ENCODE measurements around the gene FAM50A.

The FAM50A gene

GRCh38 chrX:154417157-154417556 lies 26.8 kb upstream of the FAM50A start:
- no peak overlapping the region for H4K12ac ChIP-seq (ENCODE audit: low read depth, low read length)
- H2AK5ac ChIP-seq (ENCODE audit: low read length): no peak overlapping the region
- no peaks in the 10 kb centered on the region for H3K79me2 ChIP-seq (ENCODE audit: control insufficient read depth, insufficient read depth, low read length, poor library complexity)
- no peak overlapping the region for H3K18ac ChIP-seq (ENCODE audit: low read length)
- peaks cover 2 to 4% of the 10 kb centered on the region in 2 experiments for H3K4me1 ChIP-seq (ENCODE audit: control insufficient read depth in 1 of 2, insufficient read depth in 2 of 2, low read length in 2 of 2)
- no peaks in the 10 kb centered on the region for H3K27me3 ChIP-seq (ENCODE audit: insufficient read depth, low read length)
- H3K4me3 ChIP-seq (ENCODE audit: low read depth, low read length): no peak overlapping the region
- no peak for DNase-seq
- H2AFZ ChIP-seq (ENCODE audit: insufficient read depth, low read length, poor library complexity): no peak overlapping the region
- H3K27ac ChIP-seq (ENCODE audit: low read depth, low read length): no peak overlapping the region
- peaks cover 9 to 14% of the 10 kb centered on the region in 2 experiments for H3K36me3 ChIP-seq (ENCODE audit: control insufficient read depth in 1 of 2, insufficient read depth in 2 of 2, low read length in 2 of 2)
- no peak overlapping the region for H4K91ac ChIP-seq (ENCODE audit: low read depth, low read length)
- no peak overlapping the region for H4K8ac ChIP-seq (ENCODE audit: low read depth, low read length)
- no peak overlapping the region for H2BK5ac ChIP-seq (ENCODE audit: low read depth, low read length, poor library complexity)
- no peaks in the 10 kb centered on the region for H3K9me3 ChIP-seq (ENCODE audit: insufficient read depth, low read depth, low read length)
- no CpG with 5 or more reads among the region's 7 CpGs for WGBS (ENCODE audit: extremely low coverage, insufficient coverage, insufficient read length)
- no peaks in the 10 kb centered on the region for H3K79me1 ChIP-seq (ENCODE audit: low read length)
- no peak overlapping the region for H3K14ac ChIP-seq (ENCODE audit: low read length)
- no peak overlapping the region for H3K9ac ChIP-seq (ENCODE audit: low read length)
- H3K4me2 ChIP-seq (ENCODE audit: low read length): no peak overlapping the region
- H2BK120ac ChIP-seq (ENCODE audit: insufficient read depth, low read length, poor library complexity): no peak overlapping the region
- H2BK12ac ChIP-seq (ENCODE audit: low read length): no peak overlapping the region
- H3K23ac ChIP-seq (ENCODE audit: low read length): no peak overlapping the region
- no peak overlapping the region for H3K4ac ChIP-seq (ENCODE audit: low read depth, low read length)

- no peak overlapping the region for H4K8ac ChIP-seq (ENCODE audit: low read depth, low read length)
- H2BK12ac ChIP-seq (ENCODE audit: low read length): no peak overlapping the region
- no peak overlapping the region for H3K9ac ChIP-seq (ENCODE audit: low read length)
- no peak overlapping the region for H4K91ac ChIP-seq (ENCODE audit: low read depth, low read length)
- H3K4me1 ChIP-seq (ENCODE audit: control insufficient read depth in 1 of 2, insufficient read depth in 2 of 2, low read length in 2 of 2): no peaks in the 10 kb centered on the region
- no CpG with 5 or more reads among the region's 8 CpGs for WGBS (ENCODE audit: extremely low coverage, insufficient coverage, insufficient read length)
- no peak overlapping the region for H2BK120ac ChIP-seq (ENCODE audit: insufficient read depth, low read length, poor library complexity)
- no peak overlapping the region for H3K4ac ChIP-seq (ENCODE audit: low read depth, low read length)
- no peak overlapping the region for H2AFZ ChIP-seq (ENCODE audit: insufficient read depth, low read length, poor library complexity)
- H3K4me2 ChIP-seq (ENCODE audit: low read length): no peak overlapping the region
- H3K18ac ChIP-seq (ENCODE audit: low read length): no peak overlapping the region
- H3K27me3 ChIP-seq (ENCODE audit: insufficient read depth, low read length): no peaks in the 10 kb centered on the region
- H3K14ac ChIP-seq (ENCODE audit: low read length): no peak overlapping the region
- no peak overlapping the region for H3K23ac ChIP-seq (ENCODE audit: low read length)
- no peak overlapping the region for H3K27ac ChIP-seq (ENCODE audit: low read depth, low read length)
- DNase-seq: no peak
- H3K79me2 ChIP-seq (ENCODE audit: control insufficient read depth, insufficient read depth, low read length, poor library complexity): no peaks in the 10 kb centered on the region
- no peaks in the 10 kb centered on the region for H3K79me1 ChIP-seq (ENCODE audit: low read length)
- no peak overlapping the region for H3K4me3 ChIP-seq (ENCODE audit: low read depth, low read length)
- no peak overlapping the region for H2AK5ac ChIP-seq (ENCODE audit: low read length)
- H3K9me3 ChIP-seq (ENCODE audit: insufficient read depth, low read depth, low read length): no peaks in the 10 kb centered on the region
- no peak overlapping the region for H4K12ac ChIP-seq (ENCODE audit: low read depth, low read length)
- peaks cover 9 to 10% of the 10 kb centered on the region in 2 experiments for H3K36me3 ChIP-seq (ENCODE audit: control insufficient read depth in 1 of 2, insufficient read depth in 2 of 2, low read length in 2 of 2)
- no peak overlapping the region for H2BK5ac ChIP-seq (ENCODE audit: low read depth, low read length, poor library complexity)
Observed at GRCh38 chrX:154419189-154419588, 24.8 kb upstream of the FAM50A start.

DNA sequence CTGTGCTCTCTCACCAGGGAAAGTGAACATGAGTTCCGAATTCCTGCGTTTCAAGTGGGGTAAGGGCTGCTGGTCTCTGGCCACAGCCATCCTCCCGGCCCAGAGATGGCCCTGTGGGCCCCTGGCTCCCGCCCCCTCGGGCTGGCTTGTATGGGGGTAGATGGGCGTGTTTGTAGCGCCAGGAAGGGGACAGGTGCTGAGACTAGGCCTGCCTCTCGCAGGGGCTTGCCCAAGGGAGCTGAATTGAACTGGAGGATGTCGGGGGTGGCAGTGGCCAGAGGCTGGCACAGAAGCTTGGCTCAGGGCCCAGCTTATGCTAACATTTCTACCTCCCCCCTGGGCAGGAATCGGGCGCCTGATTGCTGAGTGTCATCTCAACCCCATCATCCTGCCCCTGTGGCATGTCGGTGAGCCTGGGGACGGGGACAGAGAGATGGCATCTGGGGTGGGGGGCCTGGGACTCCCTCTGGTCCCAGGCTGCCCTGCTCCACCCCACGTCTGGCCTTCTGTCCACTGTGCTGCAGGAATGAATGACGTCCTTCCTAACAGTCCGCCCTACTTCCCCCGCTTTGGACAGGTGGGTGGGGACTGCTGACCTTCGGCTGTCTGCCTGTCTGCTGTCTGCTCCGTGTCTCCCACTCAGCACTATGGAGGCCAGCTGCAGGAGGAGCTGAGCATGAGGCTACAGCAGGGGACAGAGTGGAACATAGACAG lies 24.1 kb upstream of the FAM50A start:
- H2BK120ac ChIP-seq (ENCODE audit: insufficient read depth, low read length, poor library complexity): no peak overlapping the region
- no peak overlapping the region for H3K27ac ChIP-seq (ENCODE audit: low read depth, low read length)
- H3K4me3 ChIP-seq (ENCODE audit: low read depth, low read length): no peak overlapping the region
- H3K4me1 ChIP-seq (ENCODE audit: control insufficient read depth in 1 of 2, insufficient read depth in 2 of 2, low read length in 2 of 2): no peaks in the 10 kb centered on the region
- no peak overlapping the region for H3K9ac ChIP-seq (ENCODE audit: low read length)
- WGBS (ENCODE audit: extremely low coverage, insufficient coverage, insufficient read length): no CpG with 5 or more reads among the region's 19 CpGs
- H3K9me3 ChIP-seq (ENCODE audit: insufficient read depth, low read depth, low read length): no peaks in the 10 kb centered on the region
- no peak overlapping the region for H4K8ac ChIP-seq (ENCODE audit: low read depth, low read length)
- H3K27me3 ChIP-seq (ENCODE audit: insufficient read depth, low read length): no peaks in the 10 kb centered on the region
- no peak overlapping the region for H3K23ac ChIP-seq (ENCODE audit: low read length)
- H3K36me3 ChIP-seq (ENCODE audit: control insufficient read depth in 1 of 2, insufficient read depth in 2 of 2, low read length in 2 of 2): peaks cover 9 to 10% of the 10 kb centered on the region in 2 experiments
- no peak overlapping the region for H4K91ac ChIP-seq (ENCODE audit: low read depth, low read length)
- DNase-seq: no peak
- H3K18ac ChIP-seq (ENCODE audit: low read length): no peak overlapping the region
- H3K79me2 ChIP-seq (ENCODE audit: control insufficient read depth, insufficient read depth, low read length, poor library complexity): no peaks in the 10 kb centered on the region
- H3K14ac ChIP-seq (ENCODE audit: low read length): no peak overlapping the region
- no peak overlapping the region for H3K4me2 ChIP-seq (ENCODE audit: low read length)
- H3K79me1 ChIP-seq (ENCODE audit: low read length): no peaks in the 10 kb centered on the region
- H2AK5ac ChIP-seq (ENCODE audit: low read length): no peak overlapping the region
- H2AFZ ChIP-seq (ENCODE audit: insufficient read depth, low read length, poor library complexity): no peak overlapping the region
- H2BK12ac ChIP-seq (ENCODE audit: low read length): no peak overlapping the region
- H2BK5ac ChIP-seq (ENCODE audit: low read depth, low read length, poor library complexity): no peak overlapping the region
- H3K4ac ChIP-seq (ENCODE audit: low read depth, low read length): no peak overlapping the region
- H4K12ac ChIP-seq (ENCODE audit: low read depth, low read length): no peak overlapping the region

- no peak overlapping the region for H3K27ac ChIP-seq (ENCODE audit: low read depth, low read length)
- no peak overlapping the region for H2AFZ ChIP-seq (ENCODE audit: insufficient read depth, low read length, poor library complexity)
- H3K18ac ChIP-seq (ENCODE audit: low read length): no peak overlapping the region
- H4K12ac ChIP-seq (ENCODE audit: low read depth, low read length): no peak overlapping the region
- no peak overlapping the region for H2BK5ac ChIP-seq (ENCODE audit: low read depth, low read length, poor library complexity)
- H3K23ac ChIP-seq (ENCODE audit: low read length): no peak overlapping the region
- H2BK120ac ChIP-seq (ENCODE audit: insufficient read depth, low read length, poor library complexity): no peak overlapping the region
- H3K4me3 ChIP-seq (ENCODE audit: low read depth, low read length): no peak overlapping the region
- WGBS (ENCODE audit: extremely low coverage, insufficient coverage, insufficient read length): no CpG with 5 or more reads among the region's 10 CpGs
- no peak overlapping the region for H2AK5ac ChIP-seq (ENCODE audit: low read length)
- H4K8ac ChIP-seq (ENCODE audit: low read depth, low read length): no peak overlapping the region
- H3K4ac ChIP-seq (ENCODE audit: low read depth, low read length): no peak overlapping the region
- H3K9ac ChIP-seq (ENCODE audit: low read length): no peak overlapping the region
- H3K79me1 ChIP-seq (ENCODE audit: low read length): no peaks in the 10 kb centered on the region
- no peak for DNase-seq
- no peak overlapping the region for H2BK12ac ChIP-seq (ENCODE audit: low read length)
- H3K14ac ChIP-seq (ENCODE audit: low read length): no peak overlapping the region
- no peaks in the 10 kb centered on the region for H3K9me3 ChIP-seq (ENCODE audit: insufficient read depth, low read depth, low read length)
- H3K4me1 ChIP-seq (ENCODE audit: control insufficient read depth in 1 of 2, insufficient read depth in 2 of 2, low read length in 2 of 2): no peaks in the 10 kb centered on the region
- no peaks in the 10 kb centered on the region for H3K79me2 ChIP-seq (ENCODE audit: control insufficient read depth, insufficient read depth, low read length, poor library complexity)
- no peak overlapping the region for H4K91ac ChIP-seq (ENCODE audit: low read depth, low read length)
- H3K36me3 ChIP-seq (ENCODE audit: control insufficient read depth in 1 of 2, insufficient read depth in 2 of 2, low read length in 2 of 2): peaks cover 9 to 10% of the 10 kb centered on the region in 2 experiments
- no peak overlapping the region for H3K4me2 ChIP-seq (ENCODE audit: low read length)
- no peaks in the 10 kb centered on the region for H3K27me3 ChIP-seq (ENCODE audit: insufficient read depth, low read length)
Observed at GRCh38 chrX:154420402-154420756, 23.6 kb upstream of the FAM50A start.
